ENCODE measurements around the gene HAUS6.

DNA sequence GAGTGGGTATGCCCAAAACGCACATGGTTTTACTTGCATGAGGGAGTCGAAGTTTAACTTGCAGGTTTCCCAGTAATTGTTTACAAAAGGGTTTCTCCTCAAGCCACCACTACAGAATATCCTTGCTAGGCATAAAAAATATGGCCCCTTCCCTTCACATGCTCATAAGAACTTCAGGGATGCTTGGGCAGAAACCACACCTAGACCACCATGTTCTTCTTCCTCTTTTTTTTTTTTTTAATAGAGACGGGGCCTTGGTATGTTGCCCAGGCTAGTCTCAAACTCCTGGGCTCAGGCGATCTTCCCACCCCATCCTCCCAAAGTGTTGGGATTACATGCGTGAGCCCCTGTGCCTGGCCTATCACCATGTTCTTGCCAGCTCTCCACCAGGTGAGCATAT is 43.2 kb upstream of the HAUS6 start:
- TF ChIP-seq CTCF (conservative IDR thresholded peaks at IDR 0.05; ENCODE audit: low read depth in 2 of 2) (no peak), EZH2 (IDR thresholded peaks at IDR 0.05; ENCODE audit: low read depth, unreplicated experiment) (no peak), JUNB (IDR thresholded peaks at IDR 0.05; ENCODE audit: unreplicated experiment) (no peak), POLR2AphosphoS5 (IDR thresholded peaks at IDR 0.05; ENCODE audit: low read depth) (no peak), EZH2phosphoT487 (IDR thresholded peaks at IDR 0.05; ENCODE audit: unreplicated experiment) (no peak), CREB1 (CRISPR knock-in tag; IDR thresholded peaks at IDR 0.05; ENCODE audit: low read depth) (no peak), ZNF114 (CRISPR knock-in tag; IDR thresholded peaks at IDR 0.05) (no peak), ZNF331 (CRISPR knock-in tag; IDR thresholded peaks at IDR 0.05; ENCODE audit: low read depth) (no peak), STAT1 (IDR thresholded peaks at IDR 0.05; ENCODE audit: unreplicated experiment) (no peak)
- TF ChIP-seq, protein P1, sequence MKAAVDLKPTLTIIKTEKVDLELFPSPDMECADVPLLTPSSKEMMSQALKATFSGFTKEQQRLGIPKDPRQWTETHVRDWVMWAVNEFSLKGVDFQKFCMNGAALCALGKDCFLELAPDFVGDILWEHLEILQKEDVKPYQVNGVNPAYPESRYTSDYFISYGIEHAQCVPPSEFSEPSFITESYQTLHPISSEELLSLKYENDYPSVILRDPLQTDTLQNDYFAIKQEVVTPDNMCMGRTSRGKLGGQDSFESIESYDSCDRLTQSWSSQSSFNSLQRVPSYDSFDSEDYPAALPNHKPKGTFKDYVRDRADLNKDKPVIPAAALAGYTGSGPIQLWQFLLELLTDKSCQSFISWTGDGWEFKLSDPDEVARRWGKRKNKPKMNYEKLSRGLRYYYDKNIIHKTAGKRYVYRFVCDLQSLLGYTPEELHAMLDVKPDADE (IDR thresholded peaks at IDR 0.05): no peak
- TF ChIP-seq, protein P2, sequence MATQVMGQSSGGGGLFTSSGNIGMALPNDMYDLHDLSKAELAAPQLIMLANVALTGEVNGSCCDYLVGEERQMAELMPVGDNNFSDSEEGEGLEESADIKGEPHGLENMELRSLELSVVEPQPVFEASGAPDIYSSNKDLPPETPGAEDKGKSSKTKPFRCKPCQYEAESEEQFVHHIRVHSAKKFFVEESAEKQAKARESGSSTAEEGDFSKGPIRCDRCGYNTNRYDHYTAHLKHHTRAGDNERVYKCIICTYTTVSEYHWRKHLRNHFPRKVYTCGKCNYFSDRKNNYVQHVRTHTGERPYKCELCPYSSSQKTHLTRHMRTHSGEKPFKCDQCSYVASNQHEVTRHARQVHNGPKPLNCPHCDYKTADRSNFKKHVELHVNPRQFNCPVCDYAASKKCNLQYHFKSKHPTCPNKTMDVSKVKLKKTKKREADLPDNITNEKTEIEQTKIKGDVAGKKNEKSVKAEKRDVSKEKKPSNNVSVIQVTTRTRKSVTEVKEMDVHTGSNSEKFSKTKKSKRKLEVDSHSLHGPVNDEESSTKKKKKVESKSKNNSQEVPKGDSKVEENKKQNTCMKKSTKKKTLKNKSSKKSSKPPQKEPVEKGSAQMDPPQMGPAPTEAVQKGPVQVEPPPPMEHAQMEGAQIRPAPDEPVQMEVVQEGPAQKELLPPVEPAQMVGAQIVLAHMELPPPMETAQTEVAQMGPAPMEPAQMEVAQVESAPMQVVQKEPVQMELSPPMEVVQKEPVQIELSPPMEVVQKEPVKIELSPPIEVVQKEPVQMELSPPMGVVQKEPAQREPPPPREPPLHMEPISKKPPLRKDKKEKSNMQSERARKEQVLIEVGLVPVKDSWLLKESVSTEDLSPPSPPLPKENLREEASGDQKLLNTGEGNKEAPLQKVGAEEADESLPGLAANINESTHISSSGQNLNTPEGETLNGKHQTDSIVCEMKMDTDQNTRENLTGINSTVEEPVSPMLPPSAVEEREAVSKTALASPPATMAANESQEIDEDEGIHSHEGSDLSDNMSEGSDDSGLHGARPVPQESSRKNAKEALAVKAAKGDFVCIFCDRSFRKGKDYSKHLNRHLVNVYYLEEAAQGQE (IDR thresholded peaks at IDR 0.05; ENCODE audit: unreplicated experiment): no peak

Data from GM23338 (cell line).